Cardiac muscle cell (in vitro differentiated cells and primary cell): ENCODE data around the gene EI24. TPM values are rescaled to one million over a fixed set of nuclear protein-coding genes. Genes with fewer than 3 reads are reported as not detected.

Experiments used
- DNase-seq, 2 donors: peaks; one replicate each; pipeline versions ENCODE4 v3.0.0 to v3.0.0-alpha.2; 2010 to 2017; ENCODE audit warnings: low read depth in 1 of 2, low spot score in 1 of 2
- H3K27ac ChIP-seq: fragments of 200-600 bp; sonication (generic); 2 replicates; pipeline ENCODE4 v1.5.1; 2016
- H3K27me3 ChIP-seq: fragments of 200-600 bp; sonication (generic); 2 replicates; pipeline ENCODE4 v1.6.0; 2016; ENCODE audit warnings: control low read depth
- H3K36me3 ChIP-seq: fragments of 200-600 bp; sonication (generic); 2 replicates; pipeline ENCODE4 v1.5.1; 2016; ENCODE audit warnings: control low read depth
- H3K4me1 ChIP-seq: fragments of 200-600 bp; sonication (generic); 2 replicates; pipeline ENCODE4 v1.8.1; 2017; ENCODE audit warnings: low read depth, mild to moderate bottlenecking, mixed run types
- H3K4me3 ChIP-seq: fragments of 200-600 bp; sonication (generic); 2 replicates; pipeline ENCODE4 v1.5.1; 2016; ENCODE audit warnings: mild to moderate bottlenecking
- H3K9me3 ChIP-seq: fragments of 200-600 bp; sonication (generic); 2 replicates; pipeline ENCODE4 v1.5.1; 2017; ENCODE audit warnings: low read depth, mild to moderate bottlenecking, control low read depth
- polyA plus RNA-seq: library from polyadenylated mRNA; unstranded; fragments of >200 nt; fragmentation: Nextera tagmentation; extraction: Ambion mirVana; gene quantifications from 2 replicates; pipeline ENCODE4 v1.2.1, GENCODE V29; 2016
- total RNA-seq: library from RNA; depleted of rRNA; stranded (reverse); fragments of >200 nt; gene quantifications from 2 replicates; pipeline ENCODE4 v1.2.3, GENCODE V29; 2016
- TF ChIP-seq, protein P1 (sequence below): IDR thresholded peaks from 2 replicates; pipeline ENCODE4 v1.5.1; 2012; ENCODE audit warnings: low read depth, mild to moderate bottlenecking, low read length

The EI24 gene
- total and polyA plus RNA-seq, 2 experiments from 2014 or later, result 96.7 to 157 TPM

DNA sequence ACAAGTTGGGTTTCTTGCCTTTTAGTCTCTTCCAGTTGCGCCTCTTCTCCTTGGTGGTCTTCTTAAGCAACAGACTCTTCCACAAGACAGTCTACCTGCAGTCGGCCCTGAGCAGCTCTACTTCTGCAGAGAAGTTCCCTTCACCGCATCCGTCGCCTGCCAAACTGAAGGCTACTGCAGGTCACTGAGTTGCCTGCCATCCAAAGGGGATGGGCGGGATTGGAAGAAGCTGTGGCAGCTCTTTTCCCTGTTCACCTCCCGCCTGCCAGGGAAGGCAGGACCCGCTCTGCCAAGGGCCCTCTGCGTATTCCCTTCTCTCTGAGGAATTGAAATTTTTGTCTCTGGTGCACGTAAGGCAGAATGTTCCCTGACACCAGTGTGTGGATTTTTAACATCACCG is 14.2 kb downstream of the EI24 start:
- no peaks in the 10 kb centered on the region for H3K4me1 ChIP-seq
- peaks cover 36% of the 10 kb centered on the region for H3K36me3 ChIP-seq
- no peaks in the 10 kb centered on the region for H3K27me3 ChIP-seq
- no peak overlapping the region for H3K27ac ChIP-seq
- H3K4me3 ChIP-seq, result no peak overlapping the region
- no peaks in the 10 kb centered on the region for H3K9me3 ChIP-seq
- no peak for DNase-seq
- TF ChIP-seq, protein P1, sequence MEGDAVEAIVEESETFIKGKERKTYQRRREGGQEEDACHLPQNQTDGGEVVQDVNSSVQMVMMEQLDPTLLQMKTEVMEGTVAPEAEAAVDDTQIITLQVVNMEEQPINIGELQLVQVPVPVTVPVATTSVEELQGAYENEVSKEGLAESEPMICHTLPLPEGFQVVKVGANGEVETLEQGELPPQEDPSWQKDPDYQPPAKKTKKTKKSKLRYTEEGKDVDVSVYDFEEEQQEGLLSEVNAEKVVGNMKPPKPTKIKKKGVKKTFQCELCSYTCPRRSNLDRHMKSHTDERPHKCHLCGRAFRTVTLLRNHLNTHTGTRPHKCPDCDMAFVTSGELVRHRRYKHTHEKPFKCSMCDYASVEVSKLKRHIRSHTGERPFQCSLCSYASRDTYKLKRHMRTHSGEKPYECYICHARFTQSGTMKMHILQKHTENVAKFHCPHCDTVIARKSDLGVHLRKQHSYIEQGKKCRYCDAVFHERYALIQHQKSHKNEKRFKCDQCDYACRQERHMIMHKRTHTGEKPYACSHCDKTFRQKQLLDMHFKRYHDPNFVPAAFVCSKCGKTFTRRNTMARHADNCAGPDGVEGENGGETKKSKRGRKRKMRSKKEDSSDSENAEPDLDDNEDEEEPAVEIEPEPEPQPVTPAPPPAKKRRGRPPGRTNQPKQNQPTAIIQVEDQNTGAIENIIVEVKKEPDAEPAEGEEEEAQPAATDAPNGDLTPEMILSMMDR, result no peak

GRCh38 chr11:125585487-125585886 is 16.2 kb downstream of the EI24 start:
- no peak overlapping the region for H3K4me3 ChIP-seq
- TF ChIP-seq, protein P1, result no peak
- no peak overlapping the region for H3K27ac ChIP-seq
- H3K27me3 ChIP-seq, result no peaks in the 10 kb centered on the region
- H3K36me3 ChIP-seq, result peaks cover 19% of the 10 kb centered on the region
- H3K9me3 ChIP-seq, result no peaks in the 10 kb centered on the region
- no peak for DNase-seq
- H3K4me1 ChIP-seq, result no peaks in the 10 kb centered on the region

DNA sequence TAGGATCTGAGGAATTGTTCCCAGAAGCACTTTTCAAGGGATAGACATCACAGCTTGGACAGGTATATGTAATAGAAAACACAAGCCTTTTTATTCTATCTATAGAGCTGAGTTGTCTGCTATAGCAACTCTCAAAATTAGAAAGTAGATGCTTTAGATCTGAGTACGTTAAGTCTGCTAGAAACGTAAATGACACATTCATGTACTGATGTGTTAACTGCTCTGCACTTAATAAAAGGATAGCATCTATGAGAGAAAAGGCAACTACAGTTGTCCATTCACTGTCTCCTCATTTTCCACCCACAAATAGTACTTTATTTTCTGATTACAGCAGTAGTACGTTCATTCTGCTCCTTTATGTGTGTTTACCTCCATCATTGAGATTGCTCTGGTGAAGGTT is 17.3 kb downstream of the EI24 start:
- H3K4me1 ChIP-seq, result peaks cover 5% of the 10 kb centered on the region
- no peaks in the 10 kb centered on the region for H3K9me3 ChIP-seq
- no peaks in the 10 kb centered on the region for H3K27me3 ChIP-seq
- H3K4me3 ChIP-seq, result no peak overlapping the region
- H3K27ac ChIP-seq, result no peak overlapping the region
- TF ChIP-seq, protein P1, result no peak
- no peak for DNase-seq
- H3K36me3 ChIP-seq, result peaks cover 19% of the 10 kb centered on the region

- H3K27ac ChIP-seq, result no peak overlapping the region
- H3K4me1 ChIP-seq, result peaks cover 5% of the 10 kb centered on the region
- TF ChIP-seq, protein P1, result no peak
- H3K27me3 ChIP-seq, result no peaks in the 10 kb centered on the region
- no peak overlapping the region for H3K4me3 ChIP-seq
- H3K9me3 ChIP-seq, result no peaks in the 10 kb centered on the region
- peaks cover 16% of the 10 kb centered on the region for H3K36me3 ChIP-seq
- no peak for DNase-seq
Observed at GRCh38 chr11:125587480-125587879, 18.2 kb downstream of the EI24 start.

DNA sequence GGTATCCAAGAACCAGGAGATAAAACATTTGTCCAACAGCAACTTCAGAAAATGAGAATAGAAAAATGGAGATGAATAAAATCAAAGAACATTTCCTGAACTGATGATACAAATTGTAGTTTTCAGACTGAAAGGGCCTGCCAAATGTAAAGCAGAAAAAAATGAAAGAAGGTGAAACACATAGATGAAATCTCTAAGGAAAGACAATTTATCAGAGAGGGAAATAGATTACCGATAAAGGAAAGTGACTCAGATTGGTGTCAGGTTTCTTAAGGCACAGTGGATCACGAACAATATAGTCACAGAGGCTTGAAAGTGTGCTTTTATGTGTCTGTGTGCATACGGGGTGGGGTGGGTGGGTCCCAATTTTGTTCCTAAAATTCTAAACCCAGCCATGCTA is 19.2 kb downstream of the EI24 start:
- Histone ChIP-seq H3K27me3 (no peaks in the 10 kb centered on the region), H3K9me3 (no peaks in the 10 kb centered on the region), H3K27ac (no peak overlapping the region), H3K36me3 (peaks cover 6% of the 10 kb centered on the region), H3K4me1 (peaks cover 5% of the 10 kb centered on the region), H3K4me3 (no peak overlapping the region)
- no peak for DNase-seq
- TF ChIP-seq, protein P1, result no peak
